K562 (cell line): ENCODE results near the gene FNBP1. TPM values are rescaled to one million over a fixed set of nuclear protein-coding genes. Genes with fewer than 3 reads are reported as not detected.

Experiments
- ATAC-seq: fragments of 200-7000 bp; cut with Tn5 transposase; 3 replicates; pipeline ENCODE4 v1.9.1; 2020; ENCODE audit warnings: moderate library complexity
- BruUV-seq: library from RNA; stranded (reverse); fragments of 400-500 nt; replicated peaks from 2 replicates; lab custom pipeline; 2021; lab: Mats Ljungman, UMichigan
- CTCF ChIA-PET: fragments of 300-600 bp; formaldehyde crosslinking; extraction: SDS; loops from one replicate; lab custom pipeline; 2021; ENCODE audit warnings: low intra/inter-chr PET ratio; lab: Yijun Ruan, JAX
- POLR2A ChIA-PET: fragments of 300-600, 350-650 bp; sonication (Branson Sonifier 250); formaldehyde crosslinking; extraction: SDS; loops from one replicate; lab custom pipeline; 2021; ENCODE audit warnings: antibody characterized with exemption, inconsistent platforms; lab: Yijun Ruan, JAX
- DNase-seq, 4 experiments: peaks; one replicate each; pipeline versions ENCODE4 v3.0.0 to v3.0.0-alpha.2; 2011 to 2018; ENCODE audit warnings: low spot score in 3 of 4, mixed read lengths in 3 of 4; ENCODE audit errors: extremely low read depth in 1 of 4
- FAIRE-seq: peaks from 2 replicates; lab custom pipeline; 2011; peaks lifted over from hg19 to GRCh38; lab: Jason Lieb, UNC
- H2AFZ ChIP-seq: 2 replicates; pipeline ENCODE4 v1.6.0; 2011; ENCODE audit warnings: low read depth, low read length, control low read depth, inconsistent platforms
- H3K27ac ChIP-seq: fragments of 200-600 bp; 3 replicates; pipeline ENCODE4 v1.8.0; 2011; ENCODE audit warnings: low read depth, mild to moderate bottlenecking, control low read depth, inconsistent platforms, low read length, moderate library complexity, mixed read lengths; ENCODE audit errors: extremely low read depth
- H3K27me3 ChIP-seq, 2 experiments: fragments of 300-600 bp in 1 of 2; 2 replicates in 1 of 2; 3 replicates in 1 of 2; pipeline versions ENCODE4 v1.6.0 to v1.8.0; 2011; ENCODE audit warnings: inconsistent platforms in 2 of 2, low read length in 2 of 2, mild to moderate bottlenecking in 1 of 2, mixed read lengths in 1 of 2, moderate library complexity in 1 of 2; ENCODE audit not compliant: control insufficient read depth in 2 of 2, insufficient read depth in 2 of 2
- H3K36me3 ChIP-seq: fragments of 300-600 bp; 3 replicates; pipeline ENCODE4 v1.8.0; 2011; ENCODE audit warnings: mild to moderate bottlenecking, low read length, inconsistent platforms; ENCODE audit not compliant: control insufficient read depth, insufficient read depth
- H3K4me1 ChIP-seq, 2 experiments: fragments of 200-600 bp in 1 of 2; replicated peaks in 1 of 2; 2 replicates in 1 of 2; 3 replicates in 1 of 2; pipeline versions ENCODE4 v1.5.1 to v1.8.0; 2011; ENCODE audit warnings: inconsistent platforms in 2 of 2, low read length in 2 of 2, mild to moderate bottlenecking in 1 of 2, mixed read lengths in 1 of 2, moderate library complexity in 1 of 2; ENCODE audit not compliant: control insufficient read depth in 2 of 2, insufficient read depth in 2 of 2
- H3K4me2 ChIP-seq: 2 replicates; pipeline ENCODE4 v1.6.1; 2011; ENCODE audit warnings: low read length, control low read depth, inconsistent platforms, mixed read lengths; ENCODE audit not compliant: insufficient read depth
- H3K4me3 ChIP-seq: fragments of 200-600 bp; sonication (generic), shearing (Covaris generic); 2 replicates; pipeline ENCODE4 v1.5.1; 2016; ENCODE audit warnings: control low read depth, inconsistent platforms
- H3K79me2 ChIP-seq: fragments of 200-600 bp; 3 replicates; pipeline ENCODE4 v1.8.0; 2011; ENCODE audit warnings: low read length, inconsistent platforms; ENCODE audit not compliant: control insufficient read depth, insufficient read depth
- H3K9ac ChIP-seq, 2 experiments: 2 replicates each; pipeline versions ENCODE4 v1.6.0 to v1.6.1; 2011; ENCODE audit warnings: low read depth in 2 of 2, low read length in 2 of 2, control low read depth in 1 of 2, inconsistent platforms in 1 of 2, mild to moderate bottlenecking in 1 of 2, mixed read lengths in 1 of 2; ENCODE audit not compliant: insufficient read depth in 1 of 2
- H3K9me1 ChIP-seq: one replicate; pipeline ENCODE4 v1.6.0; 2011; ENCODE audit warnings: inconsistent platforms, mild to moderate bottlenecking, low read length, moderate library complexity; ENCODE audit not compliant: control insufficient read depth, insufficient read depth
- H3K9me3 ChIP-seq: replicated peaks from 2 replicates; pipeline ENCODE4 v1.5.1; 2011; ENCODE audit warnings: low read depth, low read length, inconsistent platforms; ENCODE audit not compliant: control insufficient read depth, insufficient read depth
- H4K20me1 ChIP-seq: replicated peaks from 2 replicates; pipeline ENCODE4 v1.6.1; 2011; ENCODE audit warnings: low read length, inconsistent platforms, mixed read lengths; ENCODE audit not compliant: control insufficient read depth, insufficient read depth
- BRD4 ChIP-seq: fragments of 200-600 bp; sonication (generic); IDR thresholded peaks from 2 replicates; pipeline ENCODE4 v1.6.1; 2017; ENCODE audit warnings: inconsistent platforms
- DDX20 ChIP-seq: fragments of 450-650 bp; IDR thresholded peaks from 2 replicates; pipeline ENCODE4 v1.6.1; 2016; ENCODE audit warnings: missing genetic modification characterization, low read depth, mild to moderate bottlenecking, missing compliant biosample characterization, moderate library complexity
- FOXA3 ChIP-seq, 2 experiments: fragments of 450-650 bp in 1 of 2; sonication (generic) in 1 of 2; formaldehyde crosslinking; IDR thresholded peaks in 1 of 2; conservative IDR thresholded peaks in 1 of 2; 2 replicates each; pipeline versions ENCODE4 v1.4.0 to v1.8.0; 2020 to 2022; ENCODE audit warnings: mild to moderate bottlenecking in 2 of 2, missing genetic modification reagents in 1 of 2
- FOXM1 ChIP-seq, 2 experiments: fragments of 450-650 bp in 1 of 2; sonication (generic) in 1 of 2; formaldehyde crosslinking in 1 of 2; IDR thresholded peaks; 2 replicates each; pipeline versions ENCODE4 v1.6.1 to v1.9.0; 2017 to 2022; ENCODE audit warnings: low read depth in 2 of 2, mild to moderate bottlenecking in 2 of 2, missing genetic modification reagents in 1 of 2, moderate library complexity in 1 of 2
- HCFC1 ChIP-seq: IDR thresholded peaks from 2 replicates; pipeline ENCODE4 v1.6.1; 2012; ENCODE audit warnings: low read depth, low read length, improper control_type of control experiment
- KDM1A ChIP-seq, 2 experiments: fragments of 450-650 bp; IDR thresholded peaks; 2 replicates each; pipeline ENCODE4 v1.6.1; 2016; ENCODE audit warnings: mild to moderate bottlenecking in 2 of 2
- MECOM ChIP-seq: fragments of 250-450 bp; sonication (Bioruptor Pico); IDR thresholded peaks from 2 replicates; pipeline ENCODE4 v1.8.0; 2022; ENCODE audit warnings: inconsistent platforms
- MEIS2 ChIP-seq: fragments of 450-650 bp; IDR thresholded peaks from 2 replicates; pipeline ENCODE4 v1.6.1; 2014; ENCODE audit warnings: mild to moderate bottlenecking; ENCODE audit not compliant: partially characterized antibody
- NBN ChIP-seq: fragments of 450-650 bp; IDR thresholded peaks from 2 replicates; pipeline ENCODE4 v1.6.1; 2016; ENCODE audit warnings: low read depth, mild to moderate bottlenecking
- TAF15 ChIP-seq: fragments of 200-400 bp; formaldehyde crosslinking; IDR thresholded peaks from 2 replicates; pipeline ENCODE4 v1.6.1; 2017; ENCODE audit warnings: mild to moderate bottlenecking, low read depth, low read length, moderate library complexity
- TCF7L2 ChIP-seq: fragments of 150-350 bp; IDR thresholded peaks from 2 replicates; pipeline ENCODE4 v1.6.1; 2016; ENCODE audit warnings: low read depth, mild to moderate bottlenecking, low read length, moderate library complexity
- ZNF583 ChIP-seq: fragments of 250-450 bp; sonication (Bioruptor Pico); IDR thresholded peaks from 2 replicates; pipeline ENCODE4 v1.4.0; 2020
- ZNF696 ChIP-seq: fragments of 250-450 bp; sonication (Bioruptor Pico); conservative IDR thresholded peaks from 2 replicates; pipeline ENCODE4 v1.4.0; 2020; ENCODE audit warnings: mild to moderate bottlenecking, moderate library complexity
- ZNF766 ChIP-seq: fragments of 200-800 bp; sonication (Bioruptor generic); conservative IDR thresholded peaks from 2 replicates; pipeline ENCODE4 v1.6.1; 2016; ENCODE audit warnings: missing genetic modification characterization, missing compliant biosample characterization
- WGBS: fragments of 100-300 bp; shearing (Covaris generic); methylation state at CpG from one replicate; pipeline ENCODE4 v1.1.6; 2016; ENCODE audit warnings: low coverage, mixed read lengths; ENCODE audit not compliant: insufficient coverage; ENCODE audit errors: missing lambda C conversion rate; 5-methylcytosine and 5-hydroxymethylcytosine counted together
- in situ Hi-C: fragments of 300-500 bp; cut with MboI; formaldehyde crosslinking; loops from 4 replicates; pipeline ENCODE4 v1.15.0; 2018; ENCODE audit warnings: inconsistent platforms, mixed read lengths
- intact Hi-C: fragments of 100-400 bp; cut with micrococcal nuclease; formaldehyde crosslinking; loops from 2 replicates; pipeline ENCODE4 v1.14.2; 2022
- polyA plus RNA-seq, 8 experiments: library from polyadenylated mRNA; depleted of rRNA in 4 of 8; stranded (reverse) in 5 of 8; unstranded in 3 of 8; fragments of >200 nt; fragmentation: Nextera tagmentation in 2 of 8; fragmentation: Illumina TruSeq in 1 of 8; extraction: Ambion mirVana in 2 of 8; extraction: Trizol in 1 of 8; gene quantifications; 2 replicates each; pipeline versions ENCODE4 v1.2.1 to v1.2.3, GENCODE V29; 2011 to 2014; ENCODE audit warnings: inconsistent platforms in 1 of 8, missing spikeins in 1 of 8
- total RNA-seq, 7 experiments: library from RNA; depleted of rRNA in 6 of 7; stranded (reverse); fragments of >200 nt in 6 of 7; fragmentation: Illumina TruSeq in 2 of 7; extraction: Trizol in 2 of 7; gene quantifications; 2 replicates each; pipeline versions ENCODE4 v1.2.1 to v1.2.3, GENCODE V29; 2011 to 2021; ENCODE audit warnings: low replicate concordance in 1 of 7
- TF ChIP-seq, protein P1 (sequence below): fragments of 450-650 bp; formaldehyde crosslinking; IDR thresholded peaks from 2 replicates; pipeline ENCODE4 v1.4.0; 2020; ENCODE audit warnings: mild to moderate bottlenecking, moderate library complexity
- TF ChIP-seq, protein P2 (sequence below): sonication (generic); IDR thresholded peaks from 2 replicates; pipeline ENCODE4 v1.6.1; 2016
- TF ChIP-seq, protein P3 (sequence below), 2 experiments: fragments of 150-350 bp in 1 of 2; IDR thresholded peaks; 2 replicates each; pipeline ENCODE4 v1.6.1; 2012 to 2016; ENCODE audit warnings: low read depth in 2 of 2, low read length in 2 of 2, mild to moderate bottlenecking in 1 of 2, moderate library complexity in 1 of 2

Gene FNBP1
- total and polyA plus RNA-seq, 9 of the 15 experiments (the other 6 are each of a cell fraction or from before 2014, with no cell fraction given) = 1.8 to 14.9 (median 7.6) TPM

DNA sequence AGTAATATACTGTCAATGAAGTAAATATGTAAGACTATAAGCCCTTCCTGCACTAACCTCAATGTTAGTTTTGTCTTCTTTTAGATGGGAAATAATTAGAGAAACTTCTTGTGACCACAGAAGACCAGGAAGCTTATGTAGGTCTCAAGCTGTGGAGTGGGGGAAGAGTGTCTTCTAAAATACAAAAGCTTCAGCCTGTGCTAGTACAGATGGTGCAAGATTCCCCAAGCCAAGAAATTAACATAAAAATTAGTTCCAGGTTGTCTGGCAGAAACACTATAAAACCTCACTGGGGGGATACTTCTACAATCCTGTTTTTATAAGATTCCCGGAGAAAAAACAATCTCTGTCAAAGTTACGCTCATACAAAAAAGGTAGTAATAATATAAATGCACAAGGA lies 103.6 kb downstream of the FNBP1 start:
- Histone ChIP-seq H4K20me1 (no peaks in the 10 kb centered on the region), H3K79me2 (no peaks in the 10 kb centered on the region), H3K4me2 (no peak overlapping the region), H3K9me1 (no peaks in the 10 kb centered on the region), H3K27ac (no peak overlapping the region), H3K27me3 (no peaks in the 10 kb centered on the region), H3K9me3 (peaks cover 7% of the 10 kb centered on the region), H3K9ac (no peak overlapping the region), H2AFZ (no peak overlapping the region), H3K4me1 (peaks cover 0 to 4% of the 10 kb centered on the region in 2 experiments; a peak in 3 of 5 replicates), H3K4me3 (no peak overlapping the region), H3K36me3 (no peaks in the 10 kb centered on the region)
- DNase-seq = no peak
- ChIA-PET POLR2A (interaction anchor here (1.0 kb wide), 1 partner anchor 9 kb away, joined by 6 read pairs; no protein-coding TSS in a partner anchor), CTCF (no interaction called here)
- WGBS = 84% methylated on average over 2 of the region's 2 CpGs
- no TSS peak for BruUV-seq
- no peak for ATAC-seq
- no peak for FAIRE-seq
- in situ Hi-C loops (no loop called here), intact Hi-C loops (no loop called here)
- TF ChIP-seq FOXA3 (CRISPR knock-in tag; conservative IDR thresholded peaks at IDR 0.05 in 1 of 2, IDR thresholded peaks at IDR 0.05 in 1 of 2) = no peak
- TF ChIP-seq BRD4 = no peak
- TF ChIP-seq NBN = no peak
- TF ChIP-seq TAF15 = no peak
- no peak for TF ChIP-seq ZNF583 (CRISPR knock-in tag)
- TF ChIP-seq ZNF696 (CRISPR knock-in tag) = no peak
- no peak for TF ChIP-seq HCFC1
- TF ChIP-seq KDM1A (IDR thresholded peaks at IDR 0.05) = no peak
- TF ChIP-seq FOXM1 (IDR thresholded peaks at IDR 0.05; ENCODE audit: low read depth) = no peak
- TF ChIP-seq FOXM1 (CRISPR knock-in tag; IDR thresholded peaks at IDR 0.05; ENCODE audit: low read depth) = no peak
- TF ChIP-seq DDX20 = no peak
- no peak for TF ChIP-seq TCF7L2
- TF ChIP-seq, protein P1, sequence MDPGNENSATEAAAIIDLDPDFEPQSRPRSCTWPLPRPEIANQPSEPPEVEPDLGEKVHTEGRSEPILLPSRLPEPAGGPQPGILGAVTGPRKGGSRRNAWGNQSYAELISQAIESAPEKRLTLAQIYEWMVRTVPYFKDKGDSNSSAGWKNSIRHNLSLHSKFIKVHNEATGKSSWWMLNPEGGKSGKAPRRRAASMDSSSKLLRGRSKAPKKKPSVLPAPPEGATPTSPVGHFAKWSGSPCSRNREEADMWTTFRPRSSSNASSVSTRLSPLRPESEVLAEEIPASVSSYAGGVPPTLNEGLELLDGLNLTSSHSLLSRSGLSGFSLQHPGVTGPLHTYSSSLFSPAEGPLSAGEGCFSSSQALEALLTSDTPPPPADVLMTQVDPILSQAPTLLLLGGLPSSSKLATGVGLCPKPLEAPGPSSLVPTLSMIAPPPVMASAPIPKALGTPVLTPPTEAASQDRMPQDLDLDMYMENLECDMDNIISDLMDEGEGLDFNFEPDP (CRISPR knock-in tag) = no peak
- TF ChIP-seq ZNF766 (CRISPR knock-in tag) = no peak
- TF ChIP-seq MECOM (CRISPR knock-in tag) = no peak
- TF ChIP-seq, protein P2, sequence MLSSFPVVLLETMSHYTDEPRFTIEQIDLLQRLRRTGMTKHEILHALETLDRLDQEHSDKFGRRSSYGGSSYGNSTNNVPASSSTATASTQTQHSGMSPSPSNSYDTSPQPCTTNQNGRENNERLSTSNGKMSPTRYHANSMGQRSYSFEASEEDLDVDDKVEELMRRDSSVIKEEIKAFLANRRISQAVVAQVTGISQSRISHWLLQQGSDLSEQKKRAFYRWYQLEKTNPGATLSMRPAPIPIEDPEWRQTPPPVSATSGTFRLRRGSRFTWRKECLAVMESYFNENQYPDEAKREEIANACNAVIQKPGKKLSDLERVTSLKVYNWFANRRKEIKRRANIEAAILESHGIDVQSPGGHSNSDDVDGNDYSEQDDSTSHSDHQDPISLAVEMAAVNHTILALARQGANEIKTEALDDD = no peak
- TF ChIP-seq, protein P3, sequence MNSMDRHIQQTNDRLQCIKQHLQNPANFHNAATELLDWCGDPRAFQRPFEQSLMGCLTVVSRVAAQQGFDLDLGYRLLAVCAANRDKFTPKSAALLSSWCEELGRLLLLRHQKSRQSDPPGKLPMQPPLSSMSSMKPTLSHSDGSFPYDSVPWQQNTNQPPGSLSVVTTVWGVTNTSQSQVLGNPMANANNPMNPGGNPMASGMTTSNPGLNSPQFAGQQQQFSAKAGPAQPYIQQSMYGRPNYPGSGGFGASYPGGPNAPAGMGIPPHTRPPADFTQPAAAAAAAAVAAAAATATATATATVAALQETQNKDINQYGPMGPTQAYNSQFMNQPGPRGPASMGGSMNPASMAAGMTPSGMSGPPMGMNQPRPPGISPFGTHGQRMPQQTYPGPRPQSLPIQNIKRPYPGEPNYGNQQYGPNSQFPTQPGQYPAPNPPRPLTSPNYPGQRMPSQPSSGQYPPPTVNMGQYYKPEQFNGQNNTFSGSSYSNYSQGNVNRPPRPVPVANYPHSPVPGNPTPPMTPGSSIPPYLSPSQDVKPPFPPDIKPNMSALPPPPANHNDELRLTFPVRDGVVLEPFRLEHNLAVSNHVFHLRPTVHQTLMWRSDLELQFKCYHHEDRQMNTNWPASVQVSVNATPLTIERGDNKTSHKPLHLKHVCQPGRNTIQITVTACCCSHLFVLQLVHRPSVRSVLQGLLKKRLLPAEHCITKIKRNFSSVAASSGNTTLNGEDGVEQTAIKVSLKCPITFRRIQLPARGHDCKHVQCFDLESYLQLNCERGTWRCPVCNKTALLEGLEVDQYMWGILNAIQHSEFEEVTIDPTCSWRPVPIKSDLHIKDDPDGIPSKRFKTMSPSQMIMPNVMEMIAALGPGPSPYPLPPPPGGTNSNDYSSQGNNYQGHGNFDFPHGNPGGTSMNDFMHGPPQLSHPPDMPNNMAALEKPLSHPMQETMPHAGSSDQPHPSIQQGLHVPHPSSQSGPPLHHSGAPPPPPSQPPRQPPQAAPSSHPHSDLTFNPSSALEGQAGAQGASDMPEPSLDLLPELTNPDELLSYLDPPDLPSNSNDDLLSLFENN (IDR thresholded peaks at IDR 0.05; ENCODE audit: low read depth in 2 of 2, low read length in 2 of 2) = no peak
- TF ChIP-seq MEIS2 = no peak
